Caco-2 (cell line): ENCODE data around the gene KMT2D. TPM values are rescaled to one million over a fixed set of nuclear protein-coding genes. Genes with fewer than 3 reads are reported as not detected.

Experiments used
- BruUV-seq: library from RNA; stranded (reverse); fragments of 400-500 nt; replicated peaks from 2 replicates; lab custom pipeline; 2021; lab: Mats Ljungman, UMichigan
- CTCF ChIA-PET: fragments of 300-600 bp; sonication (Branson Sonifier 250); formaldehyde crosslinking; loops from one replicate; lab custom pipeline; 2022; ENCODE audit warnings: antibody characterized with exemption; lab: Charles Lee
- POLR2A ChIA-PET: fragments of 300-600 bp; sonication (Branson Sonifier 250); formaldehyde crosslinking; loops from one replicate; lab custom pipeline; 2022; ENCODE audit warnings: antibody characterized with exemption; lab: Charles Lee
- DNase-seq, 2 experiments: peaks; one replicate each; pipeline versions ENCODE4 v3.0.0 to v3.0.0-alpha.2; 2020 to 2022
- H3K27me3 ChIP-seq: replicated peaks from 2 replicates; pipeline ENCODE4 v1.6.0; 2011; ENCODE audit warnings: low read length; ENCODE audit not compliant: control insufficient read depth, insufficient read depth
- H3K36me3 ChIP-seq: 2 replicates; pipeline ENCODE4 v1.5.1; 2011; ENCODE audit warnings: low read length; ENCODE audit not compliant: control insufficient read depth, insufficient read depth
- H3K4me1 ChIP-seq: fragments of 250-450 bp; sonication (Bioruptor Pico); 2 replicates; pipeline ENCODE4 v1.5.1; 2020; ENCODE audit warnings: mild to moderate bottlenecking
- H3K4me3 ChIP-seq: 2 replicates; pipeline ENCODE4 v1.5.1; 2011; ENCODE audit warnings: low read depth, mild to moderate bottlenecking, control low read depth, low read length
- H3K9me3 ChIP-seq: fragments of 250-450 bp; sonication (Bioruptor Pico); 2 replicates; pipeline ENCODE4 v1.5.1; 2020; ENCODE audit warnings: mild to moderate bottlenecking, moderate library complexity
- H3K27ac Mint-ChIP-seq: one replicate; pipeline ENCODE4 v1.8.0; 2022; ENCODE audit warnings: mixed read lengths; ENCODE audit not compliant: unreplicated experiment
- H3K27me3 Mint-ChIP-seq: one replicate; pipeline ENCODE4 v1.8.0; 2022; ENCODE audit warnings: mixed read lengths; ENCODE audit not compliant: insufficient read depth, unreplicated experiment
- H3K36me3 Mint-ChIP-seq: one replicate; pipeline ENCODE4 v1.8.0; 2022; ENCODE audit warnings: mild to moderate bottlenecking, mixed read lengths; ENCODE audit not compliant: insufficient read depth, unreplicated experiment
- H3K4me1 Mint-ChIP-seq: one replicate; pipeline ENCODE4 v1.8.0; 2022; ENCODE audit warnings: low read depth, mixed read lengths; ENCODE audit not compliant: unreplicated experiment
- H3K4me3 Mint-ChIP-seq: one replicate; pipeline ENCODE4 v1.8.0; 2022; ENCODE audit warnings: mild to moderate bottlenecking, moderate library complexity, mixed read lengths; ENCODE audit not compliant: unreplicated experiment
- H3K9me3 Mint-ChIP-seq: one replicate; pipeline ENCODE4 v1.8.0; 2022; ENCODE audit warnings: mixed read lengths; ENCODE audit not compliant: unreplicated experiment
- CTCF ChIP-seq, 2 experiments: fragments of 200-600 bp in 1 of 2; IDR thresholded peaks; 1 replicate in 1 of 2; 2 replicates in 1 of 2; pipeline versions ENCODE4 v1.5.1 to v1.8.0; 2011 to 2022; ENCODE audit warnings: antibody characterized with exemption in 1 of 2, control low read depth in 1 of 2, inconsistent platforms in 1 of 2, low read depth in 1 of 2, low read length in 1 of 2, mild to moderate bottlenecking in 1 of 2, moderate library complexity in 1 of 2; ENCODE audit not compliant: insufficient read depth in 1 of 2, severe bottlenecking in 1 of 2, unreplicated experiment in 1 of 2
- intact Hi-C: fragments of 100-400 bp; cut with micrococcal nuclease; formaldehyde crosslinking; loops from one replicate; pipeline ENCODE4 v1.10.0; 2022; ENCODE audit not compliant: unreplicated experiment
- total RNA-seq: library from RNA; stranded (reverse); gene quantifications from 2 replicates; pipeline ENCODE4 v1.2.3, GENCODE V29; 2022

The KMT2D gene
- total RNA-seq, 1 experiment from 2014 or later = 139 TPM

DNA sequence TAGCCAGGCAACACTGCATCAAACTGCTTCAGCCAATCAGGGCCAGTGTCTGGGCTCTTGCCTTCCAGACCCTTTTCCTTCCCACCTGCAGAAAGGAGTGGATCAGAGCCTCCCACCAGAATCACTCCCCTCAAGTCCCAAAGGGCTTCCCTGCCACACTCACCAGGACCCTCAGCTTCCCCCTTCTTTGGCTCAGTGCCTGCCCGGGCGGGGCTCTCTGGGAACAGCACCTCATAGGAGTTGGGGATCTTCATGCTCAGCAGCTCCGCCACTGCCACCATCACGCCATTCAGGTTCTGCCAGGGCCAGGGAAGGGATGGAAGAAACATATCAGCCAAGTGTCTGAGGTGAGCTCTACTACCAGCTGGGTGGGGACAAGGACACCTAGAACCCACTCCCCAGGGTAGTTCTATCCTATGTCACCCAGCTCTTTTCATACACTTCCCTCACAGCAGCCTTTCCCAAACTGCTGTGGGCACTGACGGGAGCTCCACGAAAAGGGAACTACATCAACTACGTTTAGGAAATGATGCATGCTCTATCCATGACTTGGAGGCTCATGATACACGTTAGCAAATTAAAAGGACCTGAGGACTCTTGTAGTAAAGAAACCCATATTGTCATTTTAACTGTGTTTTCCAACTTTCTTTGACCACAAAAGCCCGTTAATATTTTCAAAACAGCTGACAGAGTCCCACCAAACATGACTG lies 32.6 kb downstream of the KMT2D start:
- ChIA-PET CTCF (interaction anchor here (0.6 kb wide), 1 partner anchor 36 kb away, joined by 3 read pairs; no protein-coding TSS in a partner anchor), POLR2A (no interaction called here)
- BruUV-seq = no TSS peak
- no peaks in the 10 kb centered on the region for H3K27me3 Mint-ChIP-seq
- Histone ChIP-seq H3K9me3 (no peaks in the 10 kb centered on the region), H3K27me3 (no peaks in the 10 kb centered on the region), H3K4me3 (no peak overlapping the region), H3K4me1 (no peaks in the 10 kb centered on the region), H3K36me3 (peaks cover 16% of the 10 kb centered on the region)
- H3K36me3 Mint-ChIP-seq = peaks cover 90% of the 10 kb centered on the region
- H3K9me3 Mint-ChIP-seq = no peaks in the 10 kb centered on the region
- H3K4me3 Mint-ChIP-seq = no peak overlapping the region
- TF ChIP-seq CTCF (IDR thresholded peaks at IDR 0.05; ENCODE audit: insufficient read depth in 1 of 2, low read depth in 1 of 2, low read length in 1 of 2, severe bottlenecking in 1 of 2, unreplicated experiment in 1 of 2) = no peak
- no peak overlapping the region for H3K27ac Mint-ChIP-seq
- no peaks in the 10 kb centered on the region for H3K4me1 Mint-ChIP-seq
- intact Hi-C loops = no loop called here
- DNase-seq = no peak

DNA sequence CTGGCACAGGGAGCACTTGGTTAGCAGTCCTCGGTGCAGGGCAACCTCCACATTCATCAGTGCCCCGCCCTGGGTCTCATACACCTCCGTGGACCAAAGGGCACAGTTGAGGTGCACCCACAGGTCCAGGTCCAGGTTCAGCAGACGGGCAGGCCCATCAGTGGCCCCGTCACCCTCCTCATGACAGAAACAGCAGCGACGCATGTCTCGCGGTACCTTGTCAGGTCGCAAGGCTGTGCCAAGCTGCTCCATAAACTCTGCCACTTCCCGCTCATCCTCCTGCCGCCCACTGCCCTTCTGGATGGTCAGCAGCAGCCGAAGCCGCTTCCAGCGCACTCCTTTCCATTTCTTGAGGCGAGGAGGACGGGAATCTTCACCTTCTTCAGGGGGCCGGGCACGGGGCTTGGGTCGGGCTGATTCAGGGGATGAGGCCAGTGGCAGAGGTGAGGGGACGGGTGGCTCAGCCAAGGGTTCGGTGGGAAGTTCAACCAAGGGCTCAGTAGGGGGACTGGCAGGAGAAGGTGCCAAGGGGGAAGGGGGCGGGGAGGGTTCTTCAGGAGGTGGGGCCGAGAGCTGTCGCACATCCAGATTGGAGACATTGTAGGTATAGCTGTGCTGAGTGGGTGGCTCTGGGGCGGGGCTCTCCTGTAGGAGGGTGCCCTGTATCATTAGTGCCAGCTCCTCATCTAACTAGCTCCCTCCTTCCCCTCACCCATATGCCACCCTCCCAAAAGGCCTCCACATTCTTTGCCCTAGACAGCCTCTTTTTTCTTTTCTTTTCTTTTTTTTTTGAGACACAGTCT lies 33.7 kb downstream of the KMT2D start:
- no peaks in the 10 kb centered on the region for H3K27me3 Mint-ChIP-seq
- Histone ChIP-seq H3K27me3 (no peaks in the 10 kb centered on the region), H3K4me1 (no peaks in the 10 kb centered on the region), H3K9me3 (no peaks in the 10 kb centered on the region), H3K4me3 (no peak overlapping the region), H3K36me3 (peaks cover 14% of the 10 kb centered on the region)
- TF ChIP-seq CTCF (IDR thresholded peaks at IDR 0.05; ENCODE audit: insufficient read depth in 1 of 2, low read depth in 1 of 2, low read length in 1 of 2, severe bottlenecking in 1 of 2, unreplicated experiment in 1 of 2) = no peak
- ChIA-PET POLR2A (no interaction called here), CTCF (interaction anchor here (0.8 kb wide), 1 partner anchor 32 kb away, joined by 4 read pairs; no protein-coding TSS in a partner anchor)
- DNase-seq = peak in 1 of 2 experiments; percentile 36
- H3K36me3 Mint-ChIP-seq = peaks cover 90% of the 10 kb centered on the region
- intact Hi-C loops = no loop called here
- H3K27ac Mint-ChIP-seq = no peak overlapping the region
- BruUV-seq = TSS peak; percentile 22
- H3K9me3 Mint-ChIP-seq = no peaks in the 10 kb centered on the region
- no peaks in the 10 kb centered on the region for H3K4me1 Mint-ChIP-seq
- no peak overlapping the region for H3K4me3 Mint-ChIP-seq

GRCh38 chr12:49026101-49026500 lies 34.5 kb downstream of the KMT2D start:
- Mint-ChIP-seq H3K27ac (no peak overlapping the region), H3K36me3 (peaks cover 90% of the 10 kb centered on the region), H3K9me3 (no peaks in the 10 kb centered on the region), H3K4me3 (no peak overlapping the region), H3K27me3 (no peaks in the 10 kb centered on the region), H3K4me1 (no peaks in the 10 kb centered on the region)
- POLR2A ChIA-PET = no interaction called here
- no peak for TF ChIP-seq CTCF (IDR thresholded peaks at IDR 0.05; ENCODE audit: insufficient read depth in 1 of 2, low read depth in 1 of 2, low read length in 1 of 2, severe bottlenecking in 1 of 2, unreplicated experiment in 1 of 2)
- intact Hi-C loops = no loop called here
- DNase-seq = no peak
- H3K27me3 ChIP-seq = no peaks in the 10 kb centered on the region
- no peaks in the 10 kb centered on the region for H3K4me1 ChIP-seq
- CTCF ChIA-PET = interaction anchor here (0.7 to 0.8 kb wide), 2 partner anchors 11 to 32 kb away, joined by 3 to 4 read pairs; no protein-coding TSS in a partner anchor
- peaks cover 12% of the 10 kb centered on the region for H3K36me3 ChIP-seq
- no TSS peak for BruUV-seq
- no peak overlapping the region for H3K4me3 ChIP-seq
- H3K9me3 ChIP-seq = no peaks in the 10 kb centered on the region
